SK-N-SH (cell line): ENCODE measurements around the gene MAP3K2. TPM values are rescaled to one million over a fixed set of nuclear protein-coding genes. Genes with fewer than 3 reads are reported as not detected.
A peak's percentile ranks its signal among the peaks of the same experiment; 100 is the strongest.
"Not testable (repeated sequence)": the region's sequence is repeated elsewhere in the genome, so short reads cannot be mapped to it uniquely, and the experiment has no call there.

ENCODE experiments used
- CTCF ChIA-PET: fragments of 300-600, 350-600 bp; formaldehyde crosslinking; extraction: SDS; loops from one replicate; lab custom pipeline; 2021; lab: Yijun Ruan, JAX
- POLR2A ChIA-PET: fragments of 350-600 bp; sonication (Branson Sonifier 250); formaldehyde crosslinking; extraction: SDS; loops from one replicate; lab custom pipeline; 2020; ENCODE audit warnings: antibody characterized with exemption, inconsistent platforms; lab: Yijun Ruan, JAX
- DNase-seq: peaks from one replicate; pipeline ENCODE4 v3.0.0; 2012
- H2AFZ ChIP-seq: fragments of 200-600 bp; sonication (generic); 2 replicates; pipeline ENCODE4 v1.8.1; 2016; ENCODE audit warnings: antibody characterized with exemption, mild to moderate bottlenecking, low read depth
- H3F3A ChIP-seq: fragments of 200-600 bp; sonication (generic); replicated peaks from 2 replicates; pipeline ENCODE3; 2016; ENCODE audit warnings: antibody characterized with exemption, mild to moderate bottlenecking; ENCODE audit not compliant: insufficient read depth
- H3K27ac ChIP-seq, 2 experiments: fragments of 200-500 bp in 1 of 2; fragments of 200-600 bp in 1 of 2; sonication (Bioruptor generic) in 1 of 2; sonication (generic), shearing (Covaris generic) in 1 of 2; 2 replicates each; pipeline versions ENCODE4 v1.5.1 to v1.6.1; 2014 to 2016; ENCODE audit warnings: low read depth in 2 of 2, inconsistent platforms in 1 of 2, low read length in 1 of 2, mild to moderate bottlenecking in 1 of 2, mixed read lengths in 1 of 2
- H3K27me3 ChIP-seq: fragments of 200-600 bp; sonication (generic), shearing (Covaris generic); 2 replicates; pipeline ENCODE4 v1.6.1; 2016; ENCODE audit warnings: mixed run types; ENCODE audit not compliant: insufficient read depth
- H3K36me3 ChIP-seq, 2 experiments: fragments of 200-500 bp in 1 of 2; fragments of 200-600 bp in 1 of 2; sonication (Bioruptor generic) in 1 of 2; sonication (generic) in 1 of 2; replicated peaks in 1 of 2; 2 replicates each; pipeline versions ENCODE3 to v1.5.1; 2014 to 2016; ENCODE audit warnings: low read length in 1 of 2, mild to moderate bottlenecking in 1 of 2; ENCODE audit not compliant: insufficient read depth in 2 of 2, control insufficient read depth in 1 of 2
- H3K4me1 ChIP-seq, 2 experiments: fragments of 200-500 bp in 1 of 2; fragments of 200-600 bp in 1 of 2; sonication (Bioruptor generic) in 1 of 2; sonication (generic), shearing (Covaris generic) in 1 of 2; 2 replicates each; pipeline versions ENCODE4 v1.5.1 to v1.6.1; 2014 to 2016; ENCODE audit warnings: low read depth in 1 of 2, low read length in 1 of 2, mixed run types in 1 of 2; ENCODE audit not compliant: insufficient read depth in 2 of 2, control insufficient read depth in 1 of 2
- H3K4me2 ChIP-seq: fragments of 200-600 bp; sonication (generic), shearing (Covaris generic); 2 replicates; pipeline ENCODE4 v1.6.1; 2017; ENCODE audit warnings: mixed run types
- H3K4me3 ChIP-seq, 2 experiments: fragments of 200-500 bp in 1 of 2; fragments of 200-600 bp in 1 of 2; sonication (Bioruptor generic) in 1 of 2; sonication (generic), shearing (Covaris generic) in 1 of 2; 2 replicates each; pipeline versions ENCODE4 v1.5.1 to v1.8.1; 2014 to 2016; ENCODE audit warnings: low read depth in 2 of 2, inconsistent platforms in 1 of 2, low read length in 1 of 2, mild to moderate bottlenecking in 1 of 2, mixed read lengths in 1 of 2, moderate library complexity in 1 of 2
- H3K79me2 ChIP-seq: fragments of 200-600 bp; sonication (generic); 2 replicates; pipeline ENCODE4 v1.8.1; 2017; ENCODE audit warnings: mild to moderate bottlenecking; ENCODE audit not compliant: insufficient read depth
- H3K9ac ChIP-seq: fragments of 200-600 bp; sonication (generic); 2 replicates; pipeline ENCODE4 v1.6.1; 2017; ENCODE audit warnings: mixed run types
- H3K9me2 ChIP-seq: fragments of 200-600 bp; sonication (generic); 2 replicates; pipeline ENCODE4 v1.6.1; 2017; ENCODE audit warnings: mixed run types
- H3K9me3 ChIP-seq: fragments of 200-600 bp; sonication (generic); 2 replicates; pipeline ENCODE4 v1.6.1; 2017; ENCODE audit warnings: mixed run types, mild to moderate bottlenecking, moderate library complexity
- H4K20me1 ChIP-seq: fragments of 200-600 bp; sonication (generic); 2 replicates; pipeline ENCODE4 v1.6.1; 2017; ENCODE audit warnings: mild to moderate bottlenecking, mixed run types; ENCODE audit not compliant: insufficient read depth
- EP300 ChIP-seq, 2 experiments: IDR thresholded peaks; 2 replicates each; pipeline versions ENCODE4 v1.4.0 to v1.6.1; 2012; ENCODE audit warnings: borderline replicate concordance in 1 of 2, low read depth in 1 of 2, low read length in 1 of 2
- GATA2 ChIP-seq: sonication (generic); formaldehyde crosslinking; IDR thresholded peaks from 2 replicates; pipeline ENCODE4 v1.5.0; 2020; ENCODE audit warnings: mild to moderate bottlenecking, missing genetic modification reagents
- NRF1 ChIP-seq: IDR thresholded peaks from 2 replicates; pipeline ENCODE4 v1.6.1; 2012; ENCODE audit warnings: low read depth, mild to moderate bottlenecking, low read length
- PBX3 ChIP-seq: IDR thresholded peaks from 2 replicates; pipeline ENCODE4; 2012
- RXRA ChIP-seq: IDR thresholded peaks from 2 replicates; pipeline ENCODE4 v1.4.0; 2012; ENCODE audit warnings: low read depth, mild to moderate bottlenecking, borderline replicate concordance
- SIN3A ChIP-seq: IDR thresholded peaks from 2 replicates; pipeline ENCODE4 v1.6.1; 2012; ENCODE audit warnings: low read depth, mild to moderate bottlenecking, low read length, moderate library complexity, borderline replicate concordance
- TCF12 ChIP-seq: IDR thresholded peaks from 2 replicates; pipeline ENCODE4 v1.4.0; 2012
- USF2 ChIP-seq: fragments of 150-350 bp; IDR thresholded peaks from 2 replicates; pipeline ENCODE4 v1.6.1; 2017; ENCODE audit warnings: antibody characterized with exemption, low read length, low read depth, borderline replicate concordance
- YY1 ChIP-seq: IDR thresholded peaks from 2 replicates; pipeline ENCODE4 v1.4.0; 2012; ENCODE audit warnings: low read depth, mild to moderate bottlenecking
- WGBS: methylation state at CpG from one replicate; pipeline ENCODE4 v1.1.6; 2017; ENCODE audit warnings: low lambda C conversion rate; 5-methylcytosine and 5-hydroxymethylcytosine counted together
- polyA plus RNA-seq, 3 experiments: library from polyadenylated mRNA; depleted of rRNA; stranded (reverse); fragments of >200 nt; gene quantifications; 2 replicates each; pipeline ENCODE4 v1.2.3, GENCODE V29; 2012

Gene MAP3K2
- polyA plus RNA-seq, 1 of the 3 experiments (the other 2 are of a cell fraction) = 2.7 TPM

- 0 out of 2 replicates have a peak, but pooled peaks have one; percentile 14 for TF ChIP-seq GATA2
- H3K9me2 ChIP-seq, H3K36me3 ChIP-seq, DNase-seq, H3K27me3 ChIP-seq, H3K4me2 ChIP-seq, H3K9ac ChIP-seq, H3K27ac ChIP-seq, H3K4me1 ChIP-seq, POLR2A ChIA-PET, H2AFZ ChIP-seq, H3K9me3 ChIP-seq, H3K4me3 ChIP-seq: not testable (repeated sequence)
- CTCF ChIA-PET = interaction anchor here (0.7 kb wide), 1 partner anchor 309 kb away, joined by 3 read pairs; no protein-coding TSS in a partner anchor
- Histone ChIP-seq H4K20me1 (peaks cover 57% of the 10 kb centered on the region), H3F3A (peaks cover 13% of the 10 kb centered on the region), H3K79me2 (peaks cover 92% of the 10 kb centered on the region)
- 73% methylated on average over 5 of the region's 6 CpGs for WGBS
These were observed 33.7 kb downstream of the MAP3K2 start for GRCh38 chr2:127353873-127354676.

- DNase-seq, H2AFZ ChIP-seq, H3K27ac ChIP-seq, H3K9ac ChIP-seq, H3K9me3 ChIP-seq, H3K4me3 ChIP-seq, H3K27me3 ChIP-seq, H3K4me2 ChIP-seq, POLR2A ChIA-PET, H3K9me2 ChIP-seq, H3K36me3 ChIP-seq, H3K4me1 ChIP-seq, CTCF ChIA-PET: not testable (repeated sequence)
- Histone ChIP-seq H3K79me2 (peaks cover 92% of the 10 kb centered on the region), H4K20me1 (peaks cover 56% of the 10 kb centered on the region), H3F3A (peaks cover 19% of the 10 kb centered on the region)
- no CpG with 5 or more reads among the region's 35 CpGs for WGBS
These were observed 34.6 kb downstream of the MAP3K2 start for GRCh38 chr2:127353223-127353622.

GRCh38 chr2:127351603-127352002 lies 36.2 kb downstream of the MAP3K2 start:
- 95% methylated on average over 2 of the region's 2 CpGs for WGBS
- ChIA-PET POLR2A (no interaction called here), CTCF (no interaction called here)
- no peak for DNase-seq
- H3K9ac ChIP-seq = no peak overlapping the region
- H2AFZ ChIP-seq = no peak overlapping the region
- H3K9me2 ChIP-seq = no peaks in the 10 kb centered on the region
- no peak overlapping the region for H3K4me3 ChIP-seq
- H3K27me3 ChIP-seq = no peaks in the 10 kb centered on the region
- TF ChIP-seq YY1 (no peak), EP300 (IDR thresholded peaks at IDR 0.05; ENCODE audit: borderline replicate concordance in 1 of 2, low read depth in 1 of 2, low read length in 1 of 2) (no peak), USF2 (no peak), TCF12 (no peak), PBX3 (no peak), SIN3A (no peak), NRF1 (no peak), RXRA (no peak)
- TF ChIP-seq, all 33 proteins: peak for 0
- peaks cover 56% of the 10 kb centered on the region for H4K20me1 ChIP-seq
- no peak overlapping the region for H3K27ac ChIP-seq
- H3K36me3 ChIP-seq = peaks cover 0 to 5% of the 10 kb centered on the region in 2 experiments
- peaks cover 92% of the 10 kb centered on the region for H3K79me2 ChIP-seq
- H3K4me1 ChIP-seq = peaks cover 0 to 4% of the 10 kb centered on the region in 2 experiments; a peak in 1 of 4 replicates
- H3F3A ChIP-seq = peaks cover 25% of the 10 kb centered on the region
- no peaks in the 10 kb centered on the region for H3K9me3 ChIP-seq
- H3K4me2 ChIP-seq = no peak overlapping the region
